ENCODE measurements around the gene NME7.

The NME7 gene

GRCh38 chr1:169326956-169327268, 40.7 kb downstream of the NME7 start:
- Histone ChIP-seq H3K36me3 (ENCODE audit: insufficient read depth, low read length) (no peaks in the 10 kb centered on the region), H4K20me1 (ENCODE audit: insufficient read depth, low read length, poor library complexity, severe bottlenecking) (no peaks in the 10 kb centered on the region), H3K27me3 (ENCODE audit: insufficient read depth, low read length, poor library complexity, severe bottlenecking) (no peaks in the 10 kb centered on the region), H3F3A (ENCODE audit: low read depth) (no peaks in the 10 kb centered on the region), H3K9me2 (replicated peaks; ENCODE audit: low read depth, low read length) (no peaks in the 10 kb centered on the region), H3K9me3 (ENCODE audit: insufficient read depth, low read depth, low read length) (peaks cover 9% of the 10 kb centered on the region; the same call in 1 of the 2 replicates), H3K4me2 (ENCODE audit: low read depth, low read length, poor library complexity, severe bottlenecking) (no peak overlapping the region), H2AFZ (ENCODE audit: low read length) (no peak overlapping the region), H3K4me1 (ENCODE audit: insufficient read depth, low read length, poor library complexity, severe bottlenecking) (peaks cover 15% of the 10 kb centered on the region), H3K9ac (ENCODE audit: low read depth, low read length, poor library complexity, severe bottlenecking) (no peak overlapping the region), H3K79me2 (ENCODE audit: insufficient read depth, low read length) (no peaks in the 10 kb centered on the region), H3K4me3 (ENCODE audit: low read length, poor library complexity, severe bottlenecking) (no peak overlapping the region)
- TF ChIP-seq CTCF (conservative IDR thresholded peaks at IDR 0.05; ENCODE audit: low read length) (no peak), EZH2phosphoT487 (IDR thresholded peaks at IDR 0.05; ENCODE audit: borderline replicate concordance) (no peak)

GRCh38 chr1:169326261-169326955, 41.2 kb downstream of the NME7 start:
- H3K4me2 ChIP-seq (ENCODE audit: low read depth, low read length, poor library complexity, severe bottlenecking): no peak overlapping the region
- no peaks in the 10 kb centered on the region for H3K79me2 ChIP-seq (ENCODE audit: insufficient read depth, low read length)
- H3K4me3 ChIP-seq (ENCODE audit: low read length, poor library complexity, severe bottlenecking): no peak overlapping the region

GRCh38 chr1:169325117-169325516, 42.5 kb downstream of the NME7 start:
- H3K4me1 ChIP-seq (ENCODE audit: insufficient read depth, low read length, poor library complexity, severe bottlenecking): peaks cover 15% of the 10 kb centered on the region
- 0 out of 2 replicates have a peak, but pooled peaks cover 4% of the 10 kb centered on the region for H3K9me3 ChIP-seq (ENCODE audit: insufficient read depth, low read depth, low read length)
- H2AFZ ChIP-seq (ENCODE audit: low read length): no peak overlapping the region
- no peaks in the 10 kb centered on the region for H3K36me3 ChIP-seq (ENCODE audit: insufficient read depth, low read length)
- H3F3A ChIP-seq (ENCODE audit: low read depth): no peaks in the 10 kb centered on the region
- no peaks in the 10 kb centered on the region for H3K27me3 ChIP-seq (ENCODE audit: insufficient read depth, low read length, poor library complexity, severe bottlenecking)
- no peaks in the 10 kb centered on the region for H3K9me2 ChIP-seq (replicated peaks; ENCODE audit: low read depth, low read length)
- no peaks in the 10 kb centered on the region for H4K20me1 ChIP-seq (ENCODE audit: insufficient read depth, low read length, poor library complexity, severe bottlenecking)
- H3K4me2 ChIP-seq (ENCODE audit: low read depth, low read length, poor library complexity, severe bottlenecking): no peak overlapping the region
- no peak for TF ChIP-seq EZH2phosphoT487 (IDR thresholded peaks at IDR 0.05; ENCODE audit: borderline replicate concordance)
- no peak for TF ChIP-seq CTCF (conservative IDR thresholded peaks at IDR 0.05; ENCODE audit: low read length)
- no peak overlapping the region for H3K4me3 ChIP-seq (ENCODE audit: low read length, poor library complexity, severe bottlenecking)
- H3K9ac ChIP-seq (ENCODE audit: low read depth, low read length, poor library complexity, severe bottlenecking): no peak overlapping the region
- H3K79me2 ChIP-seq (ENCODE audit: insufficient read depth, low read length): no peaks in the 10 kb centered on the region

More at GRCh38 chr1:169326261-169326955, 41.2 kb downstream of the NME7 start:
- Histone ChIP-seq H3K27me3 (ENCODE audit: insufficient read depth, low read length, poor library complexity, severe bottlenecking) (no peaks in the 10 kb centered on the region), H4K20me1 (ENCODE audit: insufficient read depth, low read length, poor library complexity, severe bottlenecking) (no peaks in the 10 kb centered on the region), H3F3A (ENCODE audit: low read depth) (no peaks in the 10 kb centered on the region), H3K9me3 (ENCODE audit: insufficient read depth, low read depth, low read length) (peaks cover 9% of the 10 kb centered on the region; the same call in 1 of the 2 replicates), H3K9me2 (replicated peaks; ENCODE audit: low read depth, low read length) (no peaks in the 10 kb centered on the region), H2AFZ (ENCODE audit: low read length) (no peak overlapping the region), H3K9ac (ENCODE audit: low read depth, low read length, poor library complexity, severe bottlenecking) (no peak overlapping the region), H3K4me1 (ENCODE audit: insufficient read depth, low read length, poor library complexity, severe bottlenecking) (peaks cover 15% of the 10 kb centered on the region), H3K36me3 (ENCODE audit: insufficient read depth, low read length) (no peaks in the 10 kb centered on the region)
- TF ChIP-seq CTCF (conservative IDR thresholded peaks at IDR 0.05; ENCODE audit: low read length) (no peak), EZH2phosphoT487 (IDR thresholded peaks at IDR 0.05; ENCODE audit: borderline replicate concordance) (no peak)

All from Loucy (cell line).